Measurements from ENCODE around the gene PGPEP1. TPM values are rescaled to one million over a fixed set of nuclear protein-coding genes. Genes with fewer than 3 reads are reported as not detected.

PGPEP1 gene
- polyA plus RNA-seq, 1 of the 3 experiments (the other 2 are of a cell fraction), result 13.8 TPM

DNA sequence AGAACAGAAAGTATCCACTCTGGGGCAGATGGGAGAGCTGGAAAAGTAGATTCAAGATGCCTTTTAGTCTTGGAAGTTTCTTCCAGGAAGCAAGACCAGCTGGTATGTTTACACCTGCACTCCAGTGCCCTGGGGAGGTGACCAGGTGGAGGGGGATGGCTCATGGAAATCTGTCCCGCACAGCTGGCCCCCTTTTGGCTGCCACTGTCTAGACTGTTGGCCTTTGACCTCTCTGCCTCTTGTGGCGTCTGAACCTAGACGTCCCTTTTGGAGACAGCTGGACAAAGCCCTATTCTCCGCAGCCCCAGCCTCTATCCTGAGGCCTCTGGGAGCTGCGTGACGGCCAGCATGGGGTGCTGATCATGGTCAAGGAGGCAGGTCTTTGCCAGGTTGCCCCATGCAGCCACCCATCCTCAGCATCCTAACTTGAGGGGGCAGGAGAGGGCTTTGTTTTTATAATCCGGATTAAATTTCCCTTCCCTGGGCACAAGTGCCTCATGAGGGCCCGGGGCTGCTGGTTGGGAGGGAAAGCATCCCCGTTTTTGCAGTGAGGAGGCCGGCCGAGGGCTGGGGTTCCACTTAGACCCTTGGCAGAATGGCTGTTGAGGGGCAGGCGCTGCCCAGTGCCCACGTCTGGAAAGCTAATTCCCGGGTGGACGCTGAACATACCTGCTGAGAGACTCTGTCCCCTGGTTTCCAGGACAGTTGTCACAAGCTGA, 28.3 kb downstream of the PGPEP1 start:
- Histone ChIP-seq H3K9me2 (no peaks in the 10 kb centered on the region), H3K79me2 (ENCODE audit: insufficient read depth) (no peaks in the 10 kb centered on the region), H3K4me2 (no peak overlapping the region), H3K9ac (no peak overlapping the region), H4K20me1 (ENCODE audit: insufficient read depth) (no peaks in the 10 kb centered on the region), H3K27me3 (ENCODE audit: insufficient read depth) (no peaks in the 10 kb centered on the region), H3K9me3 (no peaks in the 10 kb centered on the region), H3K27ac (ENCODE audit: low read depth in 2 of 2, low read length in 1 of 2) (peak overlapping the region in 1 of 2 experiments; percentile 12; a peak in 1 of 4 replicates), H2AFZ (ENCODE audit: low read depth) (no peak overlapping the region), H3K4me1 (ENCODE audit: control insufficient read depth in 1 of 2, insufficient read depth in 2 of 2, low read depth in 1 of 2, low read length in 1 of 2) (peaks cover 17 to 21% of the 10 kb centered on the region in 2 experiments; a peak in 3 of 4 replicates), H3K4me3 (ENCODE audit: low read depth in 2 of 2, low read length in 1 of 2) (no peak overlapping the region), H3K36me3 (replicated peaks in 1 of 2; ENCODE audit: control insufficient read depth in 1 of 2, insufficient read depth in 2 of 2, low read length in 1 of 2) (peaks cover 0 to 9% of the 10 kb centered on the region in 2 experiments), H3F3A (replicated peaks; ENCODE audit: insufficient read depth) (peaks cover 22% of the 10 kb centered on the region)
- DNase-seq, result no peak
- TF ChIP-seq RXRA (IDR thresholded peaks at IDR 0.05; ENCODE audit: borderline replicate concordance, low read depth), result no peak
- TF ChIP-seq CHD2 (IDR thresholded peaks at IDR 0.05; ENCODE audit: low read length, partially characterized antibody), result no peak
- no peak for TF ChIP-seq NRF1 (IDR thresholded peaks at IDR 0.05; ENCODE audit: low read depth, low read length)
- TF ChIP-seq TCF12 (IDR thresholded peaks at IDR 0.05), result no peak
- TF ChIP-seq RFX5 (IDR thresholded peaks at IDR 0.05; ENCODE audit: low read length), result no peak
- no peak for TF ChIP-seq MEF2A (IDR thresholded peaks at IDR 0.05; ENCODE audit: borderline replicate concordance, low read depth)
- TF ChIP-seq EZH2phosphoT487 (IDR thresholded peaks at IDR 0.05; ENCODE audit: borderline replicate concordance, low read depth), result no peak
- no peak for TF ChIP-seq POLR2AphosphoS5 (IDR thresholded peaks at IDR 0.05; ENCODE audit: low read depth, low read length)
- TF ChIP-seq RAD21 (IDR thresholded peaks at IDR 0.05; ENCODE audit: low read length), result no peak
- no peak for TF ChIP-seq NFIC (IDR thresholded peaks at IDR 0.05; ENCODE audit: borderline replicate concordance)
- TF ChIP-seq, protein P1, sequence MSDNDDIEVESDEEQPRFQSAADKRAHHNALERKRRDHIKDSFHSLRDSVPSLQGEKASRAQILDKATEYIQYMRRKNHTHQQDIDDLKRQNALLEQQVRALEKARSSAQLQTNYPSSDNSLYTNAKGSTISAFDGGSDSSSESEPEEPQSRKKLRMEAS (IDR thresholded peaks at IDR 0.05; ENCODE audit: low read depth), result no peak
- TF ChIP-seq, protein P2, sequence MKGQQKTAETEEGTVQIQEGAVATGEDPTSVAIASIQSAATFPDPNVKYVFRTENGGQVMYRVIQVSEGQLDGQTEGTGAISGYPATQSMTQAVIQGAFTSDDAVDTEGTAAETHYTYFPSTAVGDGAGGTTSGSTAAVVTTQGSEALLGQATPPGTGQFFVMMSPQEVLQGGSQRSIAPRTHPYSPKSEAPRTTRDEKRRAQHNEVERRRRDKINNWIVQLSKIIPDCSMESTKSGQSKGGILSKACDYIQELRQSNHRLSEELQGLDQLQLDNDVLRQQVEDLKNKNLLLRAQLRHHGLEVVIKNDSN (IDR thresholded peaks at IDR 0.05; ENCODE audit: borderline replicate concordance, low read depth), result no peak
- TF ChIP-seq, protein P3, sequence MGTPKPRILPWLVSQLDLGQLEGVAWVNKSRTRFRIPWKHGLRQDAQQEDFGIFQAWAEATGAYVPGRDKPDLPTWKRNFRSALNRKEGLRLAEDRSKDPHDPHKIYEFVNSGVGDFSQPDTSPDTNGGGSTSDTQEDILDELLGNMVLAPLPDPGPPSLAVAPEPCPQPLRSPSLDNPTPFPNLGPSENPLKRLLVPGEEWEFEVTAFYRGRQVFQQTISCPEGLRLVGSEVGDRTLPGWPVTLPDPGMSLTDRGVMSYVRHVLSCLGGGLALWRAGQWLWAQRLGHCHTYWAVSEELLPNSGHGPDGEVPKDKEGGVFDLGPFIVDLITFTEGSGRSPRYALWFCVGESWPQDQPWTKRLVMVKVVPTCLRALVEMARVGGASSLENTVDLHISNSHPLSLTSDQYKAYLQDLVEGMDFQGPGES (IDR thresholded peaks at IDR 0.05; ENCODE audit: low read depth, low read length), result no peak
- TF ChIP-seq ZBTB33 (IDR thresholded peaks at IDR 0.05; ENCODE audit: borderline replicate concordance, low read depth), result no peak
- TF ChIP-seq JUND (IDR thresholded peaks at IDR 0.05), result no peak
- TF ChIP-seq FOXJ3 (CRISPR knock-in tag; IDR thresholded peaks at IDR 0.05), result no peak
- POLR2A ChIA-PET, result interaction anchor here (0.6 kb wide), 1 partner anchor 60 kb away, joined by 3 read pairs; no protein-coding TSS in a partner anchor
- CTCF ChIA-PET, result interaction anchor here (0.6 to 2.2 kb wide), 4 partner anchors 20 to 90 kb away, joined by 3 to 15 read pairs (median 4); no protein-coding TSS in a partner anchor
- WGBS (ENCODE audit: low lambda C conversion rate), result 94% methylated on average over 14 of the region's 15 CpGs

All from SK-N-SH (cell line).